ENCODE measurements around the gene PIH1D1. TPM values are rescaled to one million over a fixed set of nuclear protein-coding genes. Genes with fewer than 3 reads are reported as not detected.

PIH1D1 gene
- total and polyA plus RNA-seq, 2 of the 13 experiments (the other 11 are each of a cell fraction or from before 2014, with no cell fraction given) = 110 to 137 TPM

GRCh38 chr19:49473868-49474541 is 22.4 kb upstream of the PIH1D1 start, which contains the start of gene FLT3LG (continued):
- TF ChIP-seq MLXIP (CRISPR knock-in tag; IDR thresholded peaks at IDR 0.05; ENCODE audit: borderline replicate concordance) (no peak), NR3C1 (CRISPR knock-in tag; IDR thresholded peaks at IDR 0.05) (no peak), DBP (CRISPR knock-in tag; IDR thresholded peaks at IDR 0.05; ENCODE audit: not compliant biosample characterization) (no peak), RXRA (CRISPR knock-in tag; IDR thresholded peaks at IDR 0.05) (no peak), ZNF256 (CRISPR knock-in tag; conservative IDR thresholded peaks at IDR 0.05) (no peak), ELK4 (CRISPR knock-in tag; IDR thresholded peaks at IDR 0.05; ENCODE audit: borderline replicate concordance) (no peak), E2F1 (CRISPR knock-in tag; IDR thresholded peaks at IDR 0.05) (peak; percentile 42; the same call in 1 of the 2 replicates), HOXD1 (CRISPR knock-in tag; IDR thresholded peaks at IDR 0.05) (no peak), SNAI1 (CRISPR knock-in tag; IDR thresholded peaks at IDR 0.05; ENCODE audit: borderline replicate concordance) (no peak), ZBTB10 (CRISPR knock-in tag; IDR thresholded peaks at IDR 0.05; ENCODE audit: borderline replicate concordance) (peak; percentile 65; the same call in 1 of the 2 replicates), SNAPC2 (CRISPR knock-in tag; IDR thresholded peaks at IDR 0.05) (no peak), SMARCE1 (IDR thresholded peaks at IDR 0.05; ENCODE audit: borderline replicate concordance) (no peak), PRDM10 (CRISPR knock-in tag; IDR thresholded peaks at IDR 0.05; ENCODE audit: low read depth) (no peak), CREB1 (IDR thresholded peaks at IDR 0.05) (no peak), CREB1 (CRISPR knock-in tag; IDR thresholded peaks at IDR 0.05) (no peak), PTBP1 (IDR thresholded peaks at IDR 0.05; ENCODE audit: low read depth, low read length, poor library complexity, severe bottlenecking) (no peak)
